GM12892 (cell line): ENCODE data around the gene REX1BD.

Source experiments
- POLR2A ChIP-seq: IDR thresholded peaks from 2 replicates; pipeline ENCODE4 v1.6.1; 2011; ENCODE audit warnings: low read depth, low read length, control low read depth
- POLR2AphosphoS5 ChIP-seq: IDR thresholded peaks from 2 replicates; pipeline ENCODE4 v1.6.1; 2011; ENCODE audit warnings: low read depth, low read length, control low read depth
- TAF1 ChIP-seq: IDR thresholded peaks from 2 replicates; pipeline ENCODE4 v1.6.1; 2011; ENCODE audit warnings: low read depth, mild to moderate bottlenecking, control low read depth, low read length, borderline replicate concordance

- TF ChIP-seq POLR2AphosphoS5 (no peak), POLR2A (no peak), TAF1 (no peak)
These were observed 32.3 kb downstream of the REX1BD start for GRCh38 chr19:18620902-18621301.
